Activated CD8-positive, alpha-beta T cell treated with anti-CD3 and anti-CD28 coated beads for 36 hours (primary cell): ENCODE results near the gene GSAP. TPM values are rescaled to one million over a fixed set of nuclear protein-coding genes. Genes with fewer than 3 reads are reported as not detected.

Experiments used
- ATAC-seq: fragments of 200-7000 bp; cut with Tn5 transposase; one replicate; pipeline ENCODE4 v1.10.0; 2021; ENCODE audit warnings: mild to moderate bottlenecking, moderate library complexity
- CTCF ChIA-PET: fragments of 350-600 bp; sonication (Branson Sonifier 250); formaldehyde crosslinking; loops from one replicate; lab custom pipeline; 2021; ENCODE audit warnings: antibody characterized with exemption; lab: Charles Lee
- POLR2A ChIA-PET: fragments of 350-600 bp; sonication (Branson Sonifier 250); formaldehyde crosslinking; loops from one replicate; lab custom pipeline; 2021; ENCODE audit warnings: antibody characterized with exemption; lab: Charles Lee
- DNase-seq: peaks from one replicate; pipeline ENCODE4 v3.0.0-alpha.2; 2020
- H3K27ac Mint-ChIP-seq: one replicate; pipeline ENCODE4 v1.8.0; 2021; ENCODE audit warnings: mild to moderate bottlenecking, mixed read lengths
- H3K27me3 Mint-ChIP-seq: one replicate; pipeline ENCODE4 v1.8.0; 2021; ENCODE audit warnings: mixed read lengths
- H3K36me3 Mint-ChIP-seq: one replicate; pipeline ENCODE4 v1.8.0; 2021; ENCODE audit warnings: low read depth, mixed read lengths
- H3K4me1 Mint-ChIP-seq: one replicate; pipeline ENCODE4 v1.8.0; 2021; ENCODE audit warnings: low read depth, mixed read lengths
- H3K4me3 Mint-ChIP-seq: one replicate; pipeline ENCODE4 v1.8.0; 2021; ENCODE audit warnings: mild to moderate bottlenecking, moderate library complexity, mixed read lengths
- H3K9me3 Mint-ChIP-seq: one replicate; pipeline ENCODE4 v1.8.0; 2021; ENCODE audit warnings: mixed read lengths
- CTCF ChIP-seq: fragments of 200-600 bp; IDR thresholded peaks from one replicate; pipeline ENCODE4 v1.8.0; 2022; ENCODE audit warnings: antibody characterized with exemption, mild to moderate bottlenecking
- intact Hi-C: fragments of 100-400 bp; cut with micrococcal nuclease; formaldehyde crosslinking; loops from one replicate; pipeline ENCODE4 v1.10.0; 2022
- total RNA-seq, 2 experiments: library from RNA; stranded (reverse); gene quantifications; one replicate each; pipeline ENCODE4 v1.2.3, GENCODE V29; 2021

Gene GSAP
- total RNA-seq, 2 experiments from 2014 or later, result 1.9 to 3.0 TPM

GRCh38 chr7:77266291-77266794, 149.8 kb downstream of the GSAP start:
- POLR2A ChIA-PET, result no interaction called here
- TF ChIP-seq CTCF, result no peak
- H3K9me3 Mint-ChIP-seq, result no peaks in the 10 kb centered on the region
- ATAC-seq, result peak; percentile 96
- H3K27me3 Mint-ChIP-seq, result no peaks in the 10 kb centered on the region
- peak; percentile 31 for DNase-seq
- H3K27ac Mint-ChIP-seq, result no peak overlapping the region
- no peaks in the 10 kb centered on the region for H3K36me3 Mint-ChIP-seq
- CTCF ChIA-PET, result interaction anchor here (0.8 to 2.7 kb wide), 4 partner anchors 19 to 66 kb away, joined by 3 to 8 read pairs (median 4); no protein-coding TSS in a partner anchor
- intact Hi-C loops, result no loop called here
- peaks cover 14% of the 10 kb centered on the region for H3K4me1 Mint-ChIP-seq
- H3K4me3 Mint-ChIP-seq, result no peak overlapping the region

GRCh38 chr7:77265666-77266065, 150.5 kb downstream of the GSAP start:
- no peak overlapping the region for H3K4me3 Mint-ChIP-seq
- DNase-seq (no peak), ATAC-seq (no peak)
- H3K27me3 Mint-ChIP-seq, result no peaks in the 10 kb centered on the region
- intact Hi-C loops, result no loop called here
- peak overlapping the region; percentile 27 for H3K27ac Mint-ChIP-seq
- TF ChIP-seq CTCF, result no peak
- no peaks in the 10 kb centered on the region for H3K9me3 Mint-ChIP-seq
- peaks cover 14% of the 10 kb centered on the region for H3K4me1 Mint-ChIP-seq
- CTCF ChIA-PET, result interaction anchor here (0.7 to 2.7 kb wide), 5 partner anchors 13 to 131 kb away, joined by 3 to 8 read pairs (median 3); no protein-coding TSS in a partner anchor
- POLR2A ChIA-PET, result no interaction called here
- H3K36me3 Mint-ChIP-seq, result no peaks in the 10 kb centered on the region

- intact Hi-C loops, result no loop called here
- CTCF ChIA-PET, result interaction anchor here (0.7 to 3.2 kb wide), 3 partner anchors 9 to 389 kb away, joined by 3 to 11 read pairs (median 3); no protein-coding TSS in a partner anchor
- Mint-ChIP-seq H3K27ac (no peak overlapping the region), H3K36me3 (no peaks in the 10 kb centered on the region), H3K4me3 (no peak overlapping the region), H3K4me1 (peaks cover 14% of the 10 kb centered on the region), H3K9me3 (no peaks in the 10 kb centered on the region), H3K27me3 (no peaks in the 10 kb centered on the region)
- POLR2A ChIA-PET, result interaction anchor here (0.6 kb wide), 1 partner anchor 14 kb away, joined by 3 read pairs; no protein-coding TSS in a partner anchor
- no peak for DNase-seq
- no peak for TF ChIP-seq CTCF
- ATAC-seq, result no peak
Observed at GRCh38 chr7:77262316-77262715, 153.8 kb downstream of the GSAP start.

Other genes with a start within 250 kb of the GSAP start
- under 1 TPM; 0.63 to 0.95 TPM for gene FGL2, start 216.5 kb downstream of the GSAP start, total RNA-seq
- gene PTPN12, start 120.9 kb upstream of the GSAP start, total RNA-seq, result 10 to 100 TPM in 1 of 2 experiments, 1 to 10 TPM in 1; 8.1 to 10.0 TPM